ENCODE results near the gene EMID1. TPM values are rescaled to one million over a fixed set of nuclear protein-coding genes. Genes with fewer than 3 reads are reported as not detected.

Gene EMID1
- total RNA-seq, 1 experiment from 2014 or later = 9.6 TPM

DNA sequence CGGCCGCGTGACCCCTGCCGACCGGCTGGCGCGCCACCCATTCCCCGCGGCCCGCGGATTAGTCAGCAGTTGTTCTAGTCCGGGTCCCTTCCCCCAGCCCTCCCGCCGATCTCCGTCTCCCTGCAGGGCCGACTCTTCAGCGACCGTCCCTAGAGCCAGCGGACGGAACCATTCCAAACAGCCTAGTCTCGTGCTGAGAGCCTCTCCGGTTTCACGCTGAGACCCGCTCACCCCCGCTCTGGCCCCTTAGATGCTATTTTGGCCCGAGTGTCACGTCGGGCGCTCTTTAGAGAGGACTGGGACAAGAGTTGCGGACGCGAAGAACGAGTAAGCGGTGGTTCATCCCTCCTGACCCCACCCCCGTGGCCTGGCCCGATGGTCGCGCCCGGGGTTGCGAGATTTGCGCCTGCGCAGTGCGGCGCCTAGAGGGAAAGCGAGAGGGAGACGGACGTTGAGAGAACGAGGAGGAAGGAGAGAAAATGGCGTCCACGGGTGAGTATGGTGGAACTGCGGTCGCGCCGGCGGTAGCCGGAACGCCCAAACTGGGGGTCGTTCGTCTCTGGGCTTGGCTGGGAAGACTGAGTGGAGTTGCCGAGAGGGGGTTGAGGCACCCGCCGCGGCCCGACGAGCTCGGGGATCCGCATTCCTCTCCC, 62.3 kb downstream of the EMID1 start, which contains the start of the genes EWSR1 and RHBDD3 (continued):
- TF ChIP-seq JUND (IDR thresholded peaks at IDR 0.05) = peak; percentile 68

DNA sequence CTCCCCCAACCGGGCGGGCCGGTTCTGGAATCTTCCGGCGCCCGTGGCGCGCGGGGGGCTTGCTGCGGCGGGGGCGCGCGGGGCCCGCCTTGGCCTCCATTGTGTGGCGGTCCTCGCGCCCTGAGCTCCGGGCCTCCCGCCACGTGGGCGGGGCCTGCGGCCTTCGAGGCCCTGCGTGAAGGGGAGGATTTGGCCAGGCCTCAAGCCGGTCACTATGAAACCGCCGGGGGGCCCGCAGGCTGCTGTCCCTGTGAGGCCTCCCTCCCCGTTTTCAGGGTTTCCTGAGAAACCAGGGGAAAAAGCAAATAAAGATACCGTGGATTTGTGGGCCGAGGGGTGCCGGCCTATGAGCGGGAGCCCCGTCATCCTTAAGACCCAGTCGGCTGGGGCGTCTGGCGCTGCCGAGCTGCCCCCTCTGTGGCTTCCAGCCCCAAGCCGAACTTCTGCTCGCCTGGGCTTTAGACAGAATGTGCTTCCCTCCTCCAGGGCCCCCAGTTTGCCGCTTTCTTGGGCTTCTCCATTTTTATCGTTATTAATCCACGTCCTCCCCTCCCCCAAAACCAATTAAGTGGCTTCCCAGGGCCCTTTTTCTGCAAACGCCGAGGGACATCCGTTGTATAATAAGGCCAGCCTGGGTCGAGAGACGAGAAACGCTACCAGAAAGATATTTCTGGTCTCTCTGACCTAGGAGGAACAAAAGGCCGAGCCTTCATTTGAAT, 63.0 kb downstream of the EMID1 start:
- POLR2A ChIA-PET = no interaction called here
- ATAC-seq (peak; percentile 52), DNase-seq (ENCODE audit: low read depth, low spot score) (peak; percentile 1)
- Histone ChIP-seq H2AFZ (ENCODE audit: low read depth, low read length, poor library complexity, severe bottlenecking) (no peak overlapping the region), H4K20me1 (ENCODE audit: insufficient read depth) (peaks cover 47% of the 10 kb centered on the region; the same call in 1 of the 2 replicates), H3K36me3 (ENCODE audit: control insufficient read depth in 1 of 2, insufficient read depth in 2 of 2, low read length in 2 of 2) (peaks cover 43 to 67% of the 10 kb centered on the region in 2 experiments), H3K27ac (ENCODE audit: low read depth, low read length) (peak overlapping the region; percentile 91), H3K4me2 (ENCODE audit: low read length) (peak overlapping the region; percentile 100), H3K9me3 (ENCODE audit: control insufficient read depth in 1 of 2, insufficient read depth in 1 of 2, low read depth in 1 of 2, low read length in 2 of 2) (no peaks in the 10 kb centered on the region), H3K79me2 (ENCODE audit: insufficient read depth, low read length) (peaks cover 85% of the 10 kb centered on the region), H3K4me3 (replicated peaks in 1 of 2; ENCODE audit: low read depth in 1 of 2, low read length in 2 of 2) (peak overlapping the region; percentile 58 to 91), H3K9me2 (ENCODE audit: insufficient read depth) (no peaks in the 10 kb centered on the region), H3K27me3 (ENCODE audit: insufficient read depth, low read length) (no peaks in the 10 kb centered on the region), H3K4me1 (ENCODE audit: control insufficient read depth in 1 of 2, insufficient read depth in 2 of 2, low read length in 2 of 2) (peaks cover 15 to 31% of the 10 kb centered on the region in 2 experiments), H3K9ac (ENCODE audit: low read length) (peak overlapping the region; percentile 99)
- no TSS peak for BruUV-seq (replicated peaks)
- CTCF ChIA-PET = no interaction called here
- TF ChIP-seq EZH2 (IDR thresholded peaks at IDR 0.05) = no peak
- TF ChIP-seq EZH2phosphoT487 (IDR thresholded peaks at IDR 0.05; ENCODE audit: borderline replicate concordance) = no peak
- TF ChIP-seq TCF7L2 (IDR thresholded peaks at IDR 0.05; ENCODE audit: borderline replicate concordance, extremely low read depth, insufficient read depth, insufficient read length) = no peak
- TF ChIP-seq ZFX (IDR thresholded peaks at IDR 0.05) = peak; percentile 96
- TF ChIP-seq YY1 (IDR thresholded peaks at IDR 0.05; ENCODE audit: extremely low read depth, insufficient replicate concordance, low read depth, low read length) = no peak
- TF ChIP-seq, protein P1, sequence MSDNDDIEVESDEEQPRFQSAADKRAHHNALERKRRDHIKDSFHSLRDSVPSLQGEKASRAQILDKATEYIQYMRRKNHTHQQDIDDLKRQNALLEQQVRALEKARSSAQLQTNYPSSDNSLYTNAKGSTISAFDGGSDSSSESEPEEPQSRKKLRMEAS (IDR thresholded peaks at IDR 0.05) = 0 out of 2 replicates have a peak, but pooled peaks have one; percentile 9
- peak; percentile 39; the same call in 1 of the 2 replicates for TF ChIP-seq POLR2AphosphoS5 (IDR thresholded peaks at IDR 0.05; ENCODE audit: low read depth, low read length)
- intact Hi-C loops (cut with micrococcal nuclease) = no loop called here
- RAD21 ChIA-PET (ENCODE audit: low non-redundant PET in 1 of 2, low total read pairs in 2 of 2, uncharacterized antibody in 2 of 2, unreplicated experiment in 2 of 2) = no interaction called here
